Liver (tissue), 9 donors: ENCODE results near the gene CHAC1. TPM values are rescaled to one million over a fixed set of nuclear protein-coding genes. Genes with fewer than 3 reads are reported as not detected.

ENCODE experiments used
- DNase-seq: peaks from one replicate; pipeline ENCODE4 v3.0.0-alpha.2; 2017; ENCODE audit warnings: low spot score
- H3K27ac ChIP-seq, 2 donors: one replicate each; pipeline ENCODE4 v1.7.0; 2013; ENCODE audit warnings: inconsistent platforms in 2 of 2, low read length in 2 of 2, control low read depth in 1 of 2, low read depth in 1 of 2, mild to moderate bottlenecking in 1 of 2
- H3K27me3 ChIP-seq, 4 donors: one replicate each; pipeline versions ENCODE4 v1.6.1 to v1.7.0; 2013; ENCODE audit warnings: low read length in 3 of 4, inconsistent platforms in 1 of 4, mild to moderate bottlenecking in 1 of 4, moderate library complexity in 1 of 4; ENCODE audit not compliant: control insufficient read depth in 4 of 4, insufficient read depth in 4 of 4
- H3K36me3 ChIP-seq, 4 donors: one replicate each; pipeline versions ENCODE4 v1.6.1 to v1.7.0; 2013; ENCODE audit warnings: low read length in 3 of 4, mild to moderate bottlenecking in 3 of 4, low read depth in 1 of 4, moderate library complexity in 1 of 4; ENCODE audit not compliant: control insufficient read depth in 4 of 4, insufficient read depth in 3 of 4
- H3K4me1 ChIP-seq, 4 donors: one replicate each; pipeline versions ENCODE4 v1.6.1 to v1.7.0; 2013; ENCODE audit warnings: low read length in 3 of 4, mild to moderate bottlenecking in 3 of 4, moderate library complexity in 1 of 4; ENCODE audit not compliant: control insufficient read depth in 4 of 4, insufficient read depth in 4 of 4
- H3K4me3 ChIP-seq, 3 donors: one replicate each; pipeline versions ENCODE4 v1.6.1 to v1.7.0; 2013; ENCODE audit warnings: low read length in 3 of 3, control low read depth in 1 of 3, low read depth in 1 of 3, mild to moderate bottlenecking in 1 of 3
- H3K9ac ChIP-seq, 2 donors: one replicate each; pipeline ENCODE4 v1.7.0; 2013; ENCODE audit warnings: low read length in 2 of 2, mild to moderate bottlenecking in 2 of 2, moderate library complexity in 2 of 2, control low read depth in 1 of 2, low read depth in 1 of 2
- H3K9me3 ChIP-seq, 4 donors: one replicate each; pipeline versions ENCODE4 v1.6.1 to v1.7.0; 2013; ENCODE audit warnings: low read length in 3 of 4; ENCODE audit not compliant: control insufficient read depth in 4 of 4
- ATF3 ChIP-seq: IDR thresholded peaks from 2 replicates; pipeline ENCODE4 v1.6.1; 2016; ENCODE audit warnings: antibody characterized with exemption
- EGR1 ChIP-seq, 2 donors: IDR thresholded peaks; 2 replicates each; pipeline ENCODE4 v1.6.1; 2016 to 2018; ENCODE audit warnings: antibody characterized with exemption in 2 of 2, low read depth in 2 of 2
- FOXA1 ChIP-seq: IDR thresholded peaks from 2 replicates; pipeline ENCODE4 v1.6.1; 2016; ENCODE audit warnings: antibody characterized with exemption
- GABPA ChIP-seq, 2 donors: IDR thresholded peaks in 1 of 2; conservative IDR thresholded peaks in 1 of 2; 2 replicates each; pipeline ENCODE4 v1.6.1; 2016; ENCODE audit warnings: antibody characterized with exemption in 2 of 2, mild to moderate bottlenecking in 1 of 2, moderate library complexity in 1 of 2
- HNF4A ChIP-seq, 2 donors: conservative IDR thresholded peaks; 2 replicates each; pipeline ENCODE4 v1.6.1; 2016; ENCODE audit warnings: antibody characterized with exemption in 2 of 2, mild to moderate bottlenecking in 2 of 2
- HNF4G ChIP-seq: IDR thresholded peaks from 2 replicates; pipeline ENCODE4 v1.6.1; 2016; ENCODE audit warnings: antibody characterized with exemption
- JUND ChIP-seq, 2 donors: IDR thresholded peaks; 2 replicates each; pipeline ENCODE4 v1.6.1; 2016; ENCODE audit warnings: antibody characterized with exemption in 2 of 2
- NR2F2 ChIP-seq: IDR thresholded peaks from 2 replicates; pipeline ENCODE4 v1.6.1; 2016; ENCODE audit warnings: antibody characterized with exemption
- RAD21 ChIP-seq, 2 donors: IDR thresholded peaks; 2 replicates each; pipeline ENCODE4 v1.6.1; 2016; ENCODE audit warnings: antibody characterized with exemption in 2 of 2, mild to moderate bottlenecking in 2 of 2
- RXRA ChIP-seq, 2 donors: IDR thresholded peaks; 2 replicates each; pipeline ENCODE4 v1.6.1; 2017 to 2018; ENCODE audit warnings: antibody characterized with exemption in 2 of 2, mild to moderate bottlenecking in 1 of 2
- SP1 ChIP-seq: IDR thresholded peaks from 2 replicates; pipeline ENCODE4 v1.6.1; 2018; ENCODE audit warnings: antibody characterized with exemption, mild to moderate bottlenecking
- TAF1 ChIP-seq: conservative IDR thresholded peaks from 2 replicates; pipeline ENCODE4 v1.6.1; 2016; ENCODE audit warnings: antibody characterized with exemption, mild to moderate bottlenecking
- YY1 ChIP-seq: IDR thresholded peaks from 2 replicates; pipeline ENCODE4 v1.6.1; 2016; ENCODE audit warnings: antibody characterized with exemption, mild to moderate bottlenecking
- WGBS: extraction: QIAGEN DNeasy Blood & Tissue Kit; methylation state at CpG from one replicate; pipeline ENCODE4 v1.1.7; 2013; 5-methylcytosine and 5-hydroxymethylcytosine counted together
- polyA plus RNA-seq, 2 donors: library from polyadenylated mRNA; stranded (reverse) in 1 of 2; unstranded in 1 of 2; fragments of 200-250 nt in 1 of 2; fragments of >200 nt in 1 of 2; fragmentation: Nextera tagmentation in 1 of 2; extraction: Ambion mirVana in 1 of 2; gene quantifications; one replicate each; pipeline versions ENCODE4 v1.2.1 to v1.2.3, GENCODE V29; 2013 to 2015
- total RNA-seq, 2 donors: library from RNA; depleted of rRNA; stranded (reverse); fragments of >200 nt; gene quantifications; one replicate each; pipeline ENCODE4 v1.2.3, GENCODE V29; 2014
- TF ChIP-seq, protein P1 (sequence below): IDR thresholded peaks from 2 replicates; pipeline ENCODE4 v1.6.1; 2016; ENCODE audit warnings: antibody characterized with exemption
- TF ChIP-seq, protein P2 (sequence below): IDR thresholded peaks from 2 replicates; pipeline ENCODE4 v1.6.1; 2016; ENCODE audit warnings: antibody characterized with exemption, mild to moderate bottlenecking
- TF ChIP-seq, protein P3 (sequence below): IDR thresholded peaks from 2 replicates; pipeline ENCODE4 v1.6.1; 2016; ENCODE audit warnings: antibody characterized with exemption
- donor health status: healthy.
- donor health status: healthy.
- donor health status: healthy.
- donor health status: healthy.
- donor health status: healthy.

CHAC1 gene
- total and polyA plus RNA-seq, 4 donors = 0.19 to 3.5 (median 1.1) TPM

- H3K27ac ChIP-seq = no peak overlapping the region
- no peak overlapping the region for H3K9ac ChIP-seq
- WGBS = 93% methylated on average over 8 of the region's 8 CpGs
- no peaks in the 10 kb centered on the region for H3K36me3 ChIP-seq
- H3K4me1 ChIP-seq = peaks cover 9 to 27% (median 25%) of the 10 kb centered on the region in 4 donors
- H3K9me3 ChIP-seq = no peaks in the 10 kb centered on the region
- no peak for DNase-seq
- no peaks in the 10 kb centered on the region for H3K27me3 ChIP-seq
- H3K4me3 ChIP-seq = no peak overlapping the region
- TF ChIP-seq EGR1 (IDR thresholded peaks at IDR 0.05; ENCODE audit: low read depth in 2 of 2) (no peak), FOXA1 (no peak), RXRA (IDR thresholded peaks at IDR 0.05) (no peak), TAF1 (no peak), YY1 (no peak), SP1 (no peak), HNF4A (conservative IDR thresholded peaks at IDR 0.05) (no peak), NR2F2 (no peak), HNF4G (no peak)
- TF ChIP-seq, protein P1, sequence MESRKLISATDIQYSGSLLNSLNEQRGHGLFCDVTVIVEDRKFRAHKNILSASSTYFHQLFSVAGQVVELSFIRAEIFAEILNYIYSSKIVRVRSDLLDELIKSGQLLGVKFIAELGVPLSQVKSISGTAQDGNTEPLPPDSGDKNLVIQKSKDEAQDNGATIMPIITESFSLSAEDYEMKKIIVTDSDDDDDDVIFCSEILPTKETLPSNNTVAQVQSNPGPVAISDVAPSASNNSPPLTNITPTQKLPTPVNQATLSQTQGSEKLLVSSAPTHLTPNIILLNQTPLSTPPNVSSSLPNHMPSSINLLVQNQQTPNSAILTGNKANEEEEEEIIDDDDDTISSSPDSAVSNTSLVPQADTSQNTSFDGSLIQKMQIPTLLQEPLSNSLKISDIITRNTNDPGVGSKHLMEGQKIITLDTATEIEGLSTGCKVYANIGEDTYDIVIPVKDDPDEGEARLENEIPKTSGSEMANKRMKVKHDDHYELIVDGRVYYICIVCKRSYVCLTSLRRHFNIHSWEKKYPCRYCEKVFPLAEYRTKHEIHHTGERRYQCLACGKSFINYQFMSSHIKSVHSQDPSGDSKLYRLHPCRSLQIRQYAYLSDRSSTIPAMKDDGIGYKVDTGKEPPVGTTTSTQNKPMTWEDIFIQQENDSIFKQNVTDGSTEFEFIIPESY = no peak
- TF ChIP-seq, protein P2, sequence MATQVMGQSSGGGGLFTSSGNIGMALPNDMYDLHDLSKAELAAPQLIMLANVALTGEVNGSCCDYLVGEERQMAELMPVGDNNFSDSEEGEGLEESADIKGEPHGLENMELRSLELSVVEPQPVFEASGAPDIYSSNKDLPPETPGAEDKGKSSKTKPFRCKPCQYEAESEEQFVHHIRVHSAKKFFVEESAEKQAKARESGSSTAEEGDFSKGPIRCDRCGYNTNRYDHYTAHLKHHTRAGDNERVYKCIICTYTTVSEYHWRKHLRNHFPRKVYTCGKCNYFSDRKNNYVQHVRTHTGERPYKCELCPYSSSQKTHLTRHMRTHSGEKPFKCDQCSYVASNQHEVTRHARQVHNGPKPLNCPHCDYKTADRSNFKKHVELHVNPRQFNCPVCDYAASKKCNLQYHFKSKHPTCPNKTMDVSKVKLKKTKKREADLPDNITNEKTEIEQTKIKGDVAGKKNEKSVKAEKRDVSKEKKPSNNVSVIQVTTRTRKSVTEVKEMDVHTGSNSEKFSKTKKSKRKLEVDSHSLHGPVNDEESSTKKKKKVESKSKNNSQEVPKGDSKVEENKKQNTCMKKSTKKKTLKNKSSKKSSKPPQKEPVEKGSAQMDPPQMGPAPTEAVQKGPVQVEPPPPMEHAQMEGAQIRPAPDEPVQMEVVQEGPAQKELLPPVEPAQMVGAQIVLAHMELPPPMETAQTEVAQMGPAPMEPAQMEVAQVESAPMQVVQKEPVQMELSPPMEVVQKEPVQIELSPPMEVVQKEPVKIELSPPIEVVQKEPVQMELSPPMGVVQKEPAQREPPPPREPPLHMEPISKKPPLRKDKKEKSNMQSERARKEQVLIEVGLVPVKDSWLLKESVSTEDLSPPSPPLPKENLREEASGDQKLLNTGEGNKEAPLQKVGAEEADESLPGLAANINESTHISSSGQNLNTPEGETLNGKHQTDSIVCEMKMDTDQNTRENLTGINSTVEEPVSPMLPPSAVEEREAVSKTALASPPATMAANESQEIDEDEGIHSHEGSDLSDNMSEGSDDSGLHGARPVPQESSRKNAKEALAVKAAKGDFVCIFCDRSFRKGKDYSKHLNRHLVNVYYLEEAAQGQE = no peak
Observed at GRCh38 chr15:40914486-40914885, 38.8 kb upstream of the CHAC1 start.

DNA sequence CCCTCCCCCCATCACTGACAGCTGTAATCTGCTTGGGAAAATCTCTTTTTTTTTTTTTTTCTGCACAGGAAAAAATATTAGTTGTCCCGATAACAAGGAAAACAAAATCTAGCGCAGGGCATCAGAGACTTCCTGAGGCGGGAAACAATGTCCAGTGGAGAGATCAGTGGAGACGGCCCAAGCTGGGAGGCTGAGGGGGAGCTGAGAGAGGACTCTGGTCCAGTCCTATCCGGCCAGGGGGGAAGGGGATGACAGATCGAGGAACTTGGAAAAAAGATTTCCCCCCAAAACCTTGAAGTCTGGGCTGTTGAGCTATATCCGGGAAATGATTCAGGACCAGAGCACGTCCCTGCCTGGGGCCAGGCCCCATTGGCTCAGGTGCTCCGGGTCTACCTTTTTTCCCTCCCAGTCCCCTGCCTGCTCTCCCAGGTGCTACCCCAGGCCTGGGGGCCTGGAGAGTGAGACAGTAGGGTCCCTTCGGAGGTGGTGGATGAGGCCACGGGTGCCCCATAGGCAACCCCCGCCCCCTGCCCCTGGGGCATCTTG is 38.1 kb upstream of the CHAC1 start:
- Histone ChIP-seq H3K27ac (peak overlapping the region in 1 of 2 donors; percentile 34), H3K4me1 (peaks cover 6 to 20% (median 19%) of the 10 kb centered on the region in 4 donors), H3K4me3 (no peak overlapping the region), H3K36me3 (no peaks in the 10 kb centered on the region), H3K9me3 (no peaks in the 10 kb centered on the region), H3K9ac (no peak overlapping the region), H3K27me3 (no peaks in the 10 kb centered on the region)
- WGBS = 88% methylated on average over 12 of the region's 12 CpGs
- TF ChIP-seq, protein P2 = no peak
- TF ChIP-seq SP1 (no peak), TAF1 (no peak), ATF3 (no peak), RAD21 (IDR thresholded peaks at IDR 0.05) (no peak), HNF4G (no peak), FOXA1 (no peak), GABPA (IDR thresholded peaks at IDR 0.05 in 1 of 2, conservative IDR thresholded peaks at IDR 0.05 in 1 of 2) (no peak), JUND (IDR thresholded peaks at IDR 0.05) (no peak), EGR1 (IDR thresholded peaks at IDR 0.05; ENCODE audit: low read depth in 2 of 2) (no peak)
- TF ChIP-seq, protein P3, sequence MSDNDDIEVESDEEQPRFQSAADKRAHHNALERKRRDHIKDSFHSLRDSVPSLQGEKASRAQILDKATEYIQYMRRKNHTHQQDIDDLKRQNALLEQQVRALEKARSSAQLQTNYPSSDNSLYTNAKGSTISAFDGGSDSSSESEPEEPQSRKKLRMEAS = no peak
- TF ChIP-seq, protein P1 = no peak
- no peak for DNase-seq
